SK-N-SH treated with all-trans-retinoic acid at 6 μM for 48 hours (cell line): ENCODE results near the gene GLS.

Experiments used
- BACH2 ChIP-seq: fragments of 250-450 bp; sonication (Bioruptor Pico); IDR thresholded peaks from 2 replicates; pipeline ENCODE4 v1.9.0; 2021; ENCODE audit warnings: mild to moderate bottlenecking, borderline replicate concordance
- CREB5 ChIP-seq: fragments of 250-450 bp; sonication (Bioruptor Pico); IDR thresholded peaks from 2 replicates; pipeline ENCODE4 v1.5.1; 2020; ENCODE audit warnings: low read depth, mild to moderate bottlenecking, moderate library complexity
- PATZ1 ChIP-seq: fragments of 250-450 bp; sonication (Bioruptor Pico); IDR thresholded peaks from 2 replicates; pipeline ENCODE4 v1.8.0; 2020; ENCODE audit warnings: mild to moderate bottlenecking, moderate library complexity, borderline replicate concordance
- POU6F1 ChIP-seq: fragments of 250-450 bp; sonication (Bioruptor Pico); IDR thresholded peaks from 2 replicates; pipeline ENCODE4 v1.8.0; 2021; ENCODE audit warnings: low read depth, mild to moderate bottlenecking, moderate library complexity, borderline replicate concordance
- PPARA ChIP-seq: fragments of 250-450 bp; sonication (Bioruptor Pico); IDR thresholded peaks from 2 replicates; pipeline ENCODE4 v1.5.0; 2020; ENCODE audit warnings: mild to moderate bottlenecking, borderline replicate concordance
- RARB ChIP-seq: fragments of 250-450 bp; sonication (Bioruptor Pico); IDR thresholded peaks from 2 replicates; pipeline ENCODE4 v1.8.0; 2021; ENCODE audit warnings: mild to moderate bottlenecking, moderate library complexity
- SNAI2 ChIP-seq: fragments of 250-450 bp; sonication (Bioruptor Pico); IDR thresholded peaks from 2 replicates; pipeline ENCODE4 v1.5.0; 2020; ENCODE audit warnings: mild to moderate bottlenecking, moderate library complexity
- TOX ChIP-seq: fragments of 250-450 bp; sonication (Bioruptor Pico); IDR thresholded peaks from 2 replicates; pipeline ENCODE4 v1.8.0; 2021; ENCODE audit warnings: mild to moderate bottlenecking, moderate library complexity, borderline replicate concordance
- ZFP3 ChIP-seq: fragments of 250-450 bp; sonication (Bioruptor Pico); IDR thresholded peaks from 2 replicates; pipeline ENCODE4 v1.5.0; 2020; ENCODE audit warnings: mild to moderate bottlenecking, moderate library complexity
- ZFP30 ChIP-seq: fragments of 450-650 bp; formaldehyde crosslinking; IDR thresholded peaks from 2 replicates; pipeline ENCODE4 v1.5.0; 2022; ENCODE audit warnings: mild to moderate bottlenecking, moderate library complexity
- ZNF565 ChIP-seq: fragments of 450-650 bp; formaldehyde crosslinking; conservative IDR thresholded peaks from 2 replicates; pipeline ENCODE4 v1.5.0; 2020; ENCODE audit warnings: low read depth, mild to moderate bottlenecking, moderate library complexity

- TF ChIP-seq TOX (CRISPR knock-in tag): no peak
- TF ChIP-seq ZFP3: no peak
- TF ChIP-seq ZFP30: no peak
- no peak for TF ChIP-seq POU6F1 (CRISPR knock-in tag)
- no peak for TF ChIP-seq RARB
- TF ChIP-seq PATZ1 (CRISPR knock-in tag): no peak
- TF ChIP-seq BACH2: no peak
- TF ChIP-seq PPARA (CRISPR knock-in tag): no peak
- no peak for TF ChIP-seq CREB5 (CRISPR knock-in tag)
- TF ChIP-seq SNAI2 (CRISPR knock-in tag): no peak
- TF ChIP-seq ZNF565 (CRISPR knock-in tag): no peak
Observed at GRCh38 chr2:190903693-190904450, 23.3 kb downstream of the GLS start.
